CD1c-positive myeloid dendritic cell (primary cell): ENCODE measurements around the gene ANXA5.

ENCODE experiments used
- DNase-seq: peaks from one replicate; pipeline ENCODE4 v3.0.0-alpha.2; 2016; ENCODE audit errors: extremely low spot score

The ANXA5 gene

DNA sequence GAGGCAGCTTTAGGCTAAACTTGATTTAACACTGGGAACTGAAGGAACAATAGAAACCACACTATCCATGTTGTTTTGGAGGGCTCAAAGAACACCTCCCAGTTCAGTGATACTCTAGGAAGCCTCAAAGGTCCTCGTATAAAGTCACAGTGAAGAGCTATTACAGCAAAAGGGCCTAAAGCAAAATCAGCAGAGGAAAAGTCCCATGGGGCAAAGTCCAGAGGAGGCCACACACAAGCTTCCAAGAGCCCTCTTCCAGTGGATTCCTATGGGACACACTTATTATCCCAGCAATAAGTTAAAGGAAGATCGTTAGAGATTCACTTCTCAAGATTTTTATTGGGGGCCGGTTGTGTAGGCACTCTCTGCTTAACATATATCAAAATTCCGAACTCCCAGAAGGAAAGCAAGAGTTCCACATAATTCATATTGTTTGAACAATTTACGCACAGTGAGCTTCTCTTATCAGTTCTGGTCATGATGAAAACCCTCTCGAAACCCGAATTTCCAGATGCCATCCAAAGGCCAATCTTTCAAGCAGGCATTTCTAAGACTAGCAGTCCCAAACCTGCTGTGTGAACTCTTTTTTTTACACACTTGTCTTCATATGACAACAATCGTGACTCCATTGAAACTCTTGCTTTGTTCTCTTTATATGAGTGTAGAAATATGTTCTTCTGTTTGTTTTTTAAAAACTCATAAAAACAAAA is 53.7 kb downstream of the ANXA5 start:
- no peak for DNase-seq

GRCh38 chr4:121642292-121642691 is 54.5 kb downstream of the ANXA5 start:
- no peak for DNase-seq

GRCh38 chr4:121633653-121634052 is 63.1 kb downstream of the ANXA5 start:
- DNase-seq, result no peak

- DNase-seq, result no peak
These were observed 64.1 kb downstream of the ANXA5 start for GRCh38 chr4:121632636-121633035.
